Prostate gland (tissue), 2 donors: ENCODE results near the gene ASPSCR1. TPM values are rescaled to one million over a fixed set of nuclear protein-coding genes. Genes with fewer than 3 reads are reported as not detected.

ENCODE experiments used
- DNase-seq: peaks from one replicate; pipeline ENCODE4 v3.0.0-alpha.2; 2019; ENCODE audit warnings: low spot score
- H3K27ac ChIP-seq, 2 donors: fragments of 200-600 bp; sonication (generic); 2 replicates each; pipeline ENCODE4 v1.5.1; 2017 to 2019
- H3K27me3 ChIP-seq: fragments of 200-600 bp; sonication (generic); replicated peaks from 2 replicates; pipeline ENCODE4 v1.5.1; 2019; ENCODE audit not compliant: insufficient read depth
- H3K36me3 ChIP-seq, 2 donors: fragments of 200-600 bp; sonication (generic); 1 replicate in 1 of 2; 2 replicates in 1 of 2; pipeline versions ENCODE4 v1.5.1 to v1.8.1; 2017 to 2019
- H3K4me1 ChIP-seq: fragments of 200-600 bp; sonication (generic); replicated peaks from 2 replicates; pipeline ENCODE4 v1.5.1; 2019
- H3K4me3 ChIP-seq, 2 donors: fragments of 200-600 bp; sonication (generic); 2 replicates each; pipeline ENCODE4 v1.5.1; 2017 to 2019
- H3K9me3 ChIP-seq: fragments of 200-600 bp; sonication (generic); 2 replicates; pipeline ENCODE4 v1.5.1; 2017
- CTCF ChIP-seq, 4 experiments: fragments of 200-600 bp in 2 of 4; fragments of 450-650 bp in 2 of 4; sonication (generic) in 2 of 4; IDR thresholded peaks; 1 replicate in 3 of 4; 2 replicates in 1 of 4; pipeline ENCODE4 v1.5.1; 2016 to 2019; ENCODE audit warnings: antibody characterized with exemption in 4 of 4, mild to moderate bottlenecking in 2 of 4, moderate library complexity in 2 of 4
- POLR2A ChIP-seq: fragments of 450-650 bp; IDR thresholded peaks from one replicate; pipeline ENCODE4 v1.6.1; 2016; ENCODE audit warnings: antibody characterized with exemption, mild to moderate bottlenecking
- POLR2AphosphoS5 ChIP-seq: sonication (generic); formaldehyde crosslinking; IDR thresholded peaks from one replicate; pipeline ENCODE4 v1.6.1; 2017; ENCODE audit warnings: antibody characterized with exemption
- WGBS: methylation state at CpG from one replicate; pipeline ENCODE4 v1.1.5; 2018; 5-methylcytosine and 5-hydroxymethylcytosine counted together
- intact Hi-C: fragments of 100-400 bp; cut with DNase I; formaldehyde crosslinking; loops from one replicate; pipeline ENCODE4 v1.14.2; 2022
- total RNA-seq, 2 donors: library from RNA; depleted of rRNA; stranded (reverse); fragments of >200 nt; gene quantifications; one replicate each; pipeline ENCODE4 v1.1.0, GENCODE V29; 2016

ASPSCR1 gene
- total RNA-seq, 2 donors from 2014 or later = 30.7 to 39.7 TPM

- Histone ChIP-seq H3K4me3 (no peak overlapping the region), H3K27me3 (peaks cover 4% of the 10 kb centered on the region), H3K27ac (no peak overlapping the region), H3K9me3 (no peaks in the 10 kb centered on the region), H3K4me1 (peaks cover 2% of the 10 kb centered on the region), H3K36me3 (no peaks in the 10 kb centered on the region)
- WGBS = 89% methylated on average over 25 of the region's 26 CpGs
- DNase-seq = no peak
- TF ChIP-seq POLR2A (no peak), CTCF (IDR thresholded peaks at IDR 0.05) (no peak)
- intact Hi-C loops = no loop called here
Measured at GRCh38 chr17:81955058-81955681, 22.3 kb upstream of the ASPSCR1 start.

GRCh38 chr17:81955756-81956544 is 21.5 kb upstream of the ASPSCR1 start:
- H3K4me1 ChIP-seq = peaks cover 2% of the 10 kb centered on the region
- intact Hi-C loops = no loop called here
- H3K27me3 ChIP-seq = peaks cover 8% of the 10 kb centered on the region
- DNase-seq = no peak
- no peak overlapping the region for H3K4me3 ChIP-seq
- WGBS = 83% methylated on average over 12 of the region's 13 CpGs
- H3K27ac ChIP-seq = no peak overlapping the region
- no peak for TF ChIP-seq POLR2AphosphoS5
- no peak for TF ChIP-seq POLR2A
- no peak for TF ChIP-seq CTCF (IDR thresholded peaks at IDR 0.05)
- no peaks in the 10 kb centered on the region for H3K9me3 ChIP-seq
- no peaks in the 10 kb centered on the region for H3K36me3 ChIP-seq

GRCh38 chr17:81956607-81957589 is 20.5 kb upstream of the ASPSCR1 start:
- Histone ChIP-seq H3K4me1 (peaks cover 2% of the 10 kb centered on the region), H3K4me3 (no peak overlapping the region), H3K27me3 (peaks cover 8% of the 10 kb centered on the region), H3K27ac (no peak overlapping the region), H3K36me3 (no peaks in the 10 kb centered on the region), H3K9me3 (no peaks in the 10 kb centered on the region)
- WGBS = 89% methylated on average over 26 of the region's 45 CpGs
- TF ChIP-seq POLR2AphosphoS5 (no peak), CTCF (IDR thresholded peaks at IDR 0.05) (no peak), POLR2A (no peak)
- no peak for DNase-seq
- intact Hi-C loops = no loop called here

- intact Hi-C loops = loop anchor here (2.0 kb wide), 1 partner anchor 63 kb away; no protein-coding TSS in a partner anchor
- Histone ChIP-seq H3K36me3 (no peaks in the 10 kb centered on the region), H3K4me3 (no peak overlapping the region), H3K27ac (no peak overlapping the region), H3K9me3 (no peaks in the 10 kb centered on the region), H3K27me3 (peaks cover 8% of the 10 kb centered on the region), H3K4me1 (peaks cover 2% of the 10 kb centered on the region)
- DNase-seq = no peak
- TF ChIP-seq POLR2A = no peak
- no peak for TF ChIP-seq POLR2AphosphoS5
- TF ChIP-seq CTCF (IDR thresholded peaks at IDR 0.05) = no peak
- 88% methylated on average over 19 of the region's 19 CpGs for WGBS
Measured at GRCh38 chr17:81957691-81958432, 19.6 kb upstream of the ASPSCR1 start.
